GM23338 (cell line): ENCODE measurements around the gene SPATA45. TPM values are rescaled to one million over a fixed set of nuclear protein-coding genes. Genes with fewer than 3 reads are reported as not detected.
"Not testable (repeated sequence)": the region's sequence is repeated elsewhere in the genome, so short reads cannot be mapped to it uniquely, and the experiment has no call there.

ENCODE experiments used
- ATAC-seq: fragments of 200-7000 bp; cut with Tn5 transposase; 3 replicates; pipeline ENCODE4 v1.9.1; 2020
- DNase-seq: peaks from one replicate; pipeline ENCODE4 v3.0.0-alpha.2; 2015; ENCODE audit warnings: low spot score
- H2AFZ ChIP-seq: fragments of 200-600 bp; sonication (generic); 2 replicates; pipeline ENCODE4 v1.8.0; 2016; ENCODE audit warnings: antibody characterized with exemption, mild to moderate bottlenecking, moderate library complexity
- H3F3A ChIP-seq: fragments of 200-600 bp; sonication (generic); replicated peaks from 2 replicates; pipeline ENCODE4 v1.8.0; 2017; ENCODE audit warnings: antibody characterized with exemption, mixed run types, low read depth
- H3K27ac ChIP-seq: fragments of 200-600 bp; sonication (generic); 2 replicates; pipeline ENCODE4 v1.6.1; 2016; ENCODE audit warnings: low read depth
- H3K27me3 ChIP-seq: fragments of 200-600 bp; sonication (generic); 2 replicates; pipeline ENCODE4 v1.8.0; 2016; ENCODE audit warnings: mild to moderate bottlenecking, mixed run types, moderate library complexity; ENCODE audit not compliant: insufficient read depth
- H3K36me3 ChIP-seq: fragments of 200-600 bp; sonication (generic); 2 replicates; pipeline ENCODE4 v1.8.0; 2016; ENCODE audit warnings: mild to moderate bottlenecking; ENCODE audit not compliant: insufficient read depth
- H3K4me1 ChIP-seq: fragments of 200-600 bp; sonication (generic); 2 replicates; pipeline ENCODE4 v1.8.0; 2016; ENCODE audit warnings: mild to moderate bottlenecking, moderate library complexity; ENCODE audit not compliant: insufficient read depth
- H3K4me2 ChIP-seq: fragments of 200-600 bp; sonication (generic); 2 replicates; pipeline ENCODE4 v1.7.1; 2017; ENCODE audit warnings: mixed run types
- H3K4me3 ChIP-seq: fragments of 200-600 bp; sonication (generic); 2 replicates; pipeline ENCODE4 v1.6.1; 2016; ENCODE audit warnings: mixed run types
- H3K79me2 ChIP-seq: fragments of 200-600 bp; sonication (generic); replicated peaks from 2 replicates; pipeline ENCODE4 v1.8.0; 2017; ENCODE audit warnings: mild to moderate bottlenecking; ENCODE audit not compliant: insufficient read depth
- H3K9me2 ChIP-seq: fragments of 200-600 bp; sonication (generic); 2 replicates; pipeline ENCODE4 v1.8.0; 2017; ENCODE audit not compliant: insufficient read depth
- H4K20me1 ChIP-seq: fragments of 200-600 bp; sonication (generic); replicated peaks from 2 replicates; pipeline ENCODE4 v1.8.0; 2017; ENCODE audit warnings: mild to moderate bottlenecking; ENCODE audit not compliant: insufficient read depth
- H3K27ac Mint-ChIP-seq: 2 replicates; pipeline ENCODE4 v1.8.0; 2020; ENCODE audit warnings: inconsistent platforms, mild to moderate bottlenecking, moderate library complexity, mixed read lengths
- H3K27me3 Mint-ChIP-seq: 3 replicates; pipeline ENCODE4 v1.8.0; 2022; ENCODE audit warnings: low read depth, mild to moderate bottlenecking, moderate library complexity, mixed read lengths, inconsistent platforms; ENCODE audit not compliant: insufficient read depth, poor library complexity
- H3K36me3 Mint-ChIP-seq: 3 replicates; pipeline ENCODE4 v1.8.0; 2021; ENCODE audit warnings: low read depth, mild to moderate bottlenecking, inconsistent platforms, moderate library complexity, mixed read lengths
- H3K4me1 Mint-ChIP-seq: 3 replicates; pipeline ENCODE4 v1.8.0; 2020; ENCODE audit warnings: mild to moderate bottlenecking, inconsistent platforms, mixed read lengths
- H3K4me3 Mint-ChIP-seq: 3 replicates; pipeline ENCODE4 v1.8.0; 2021; ENCODE audit warnings: moderate library complexity, mild to moderate bottlenecking, inconsistent platforms, mixed read lengths
- H3K9me3 Mint-ChIP-seq: 3 replicates; pipeline ENCODE4 v1.8.0; 2020; ENCODE audit warnings: moderate library complexity, mild to moderate bottlenecking, inconsistent platforms, mixed read lengths
- CTCF ChIP-seq, 2 experiments: fragments of 200-600 bp in 1 of 2; sonication (generic) in 1 of 2; conservative IDR thresholded peaks; 2 replicates each; pipeline versions ENCODE4 v1.5.1 to v1.6.1; 2016 to 2017; ENCODE audit warnings: antibody characterized with exemption in 2 of 2, low read depth in 2 of 2, mild to moderate bottlenecking in 2 of 2, moderate library complexity in 1 of 2
- ETS1 ChIP-seq: IDR thresholded peaks from 2 replicates; pipeline ENCODE4 v1.6.1; 2016; ENCODE audit warnings: antibody characterized with exemption
- EZH2phosphoT487 ChIP-seq: fragments of 200-600 bp; sonication (generic); IDR thresholded peaks from one replicate; pipeline ENCODE4 v1.8.1; 2018; ENCODE audit warnings: antibody characterized with exemption; ENCODE audit not compliant: unreplicated experiment
- JUNB ChIP-seq: IDR thresholded peaks from one replicate; pipeline ENCODE4 v1.6.1; 2016; ENCODE audit warnings: antibody characterized with exemption; ENCODE audit not compliant: unreplicated experiment
- NANOG ChIP-seq: IDR thresholded peaks from 2 replicates; pipeline ENCODE4 v1.6.1; 2016; ENCODE audit warnings: antibody characterized with exemption, borderline replicate concordance
- POLR2AphosphoS5 ChIP-seq: IDR thresholded peaks from 2 replicates; pipeline ENCODE4 v1.6.1; 2016; ENCODE audit warnings: antibody characterized with exemption, low read depth
- REST ChIP-seq: IDR thresholded peaks from one replicate; pipeline ENCODE4 v1.6.1; 2018; ENCODE audit warnings: antibody characterized with exemption; ENCODE audit not compliant: unreplicated experiment
- STAT1 ChIP-seq: IDR thresholded peaks from one replicate; pipeline ENCODE4 v1.6.1; 2016; ENCODE audit warnings: antibody characterized with exemption; ENCODE audit not compliant: unreplicated experiment
- ZNF114 ChIP-seq: fragments of 250-450 bp; sonication (Bioruptor Pico); IDR thresholded peaks from 2 replicates; pipeline ENCODE4 v1.5.0; 2020; ENCODE audit warnings: mild to moderate bottlenecking, moderate library complexity
- ZNF331 ChIP-seq: fragments of 250-450 bp; sonication (Bioruptor Pico); IDR thresholded peaks from 2 replicates; pipeline ENCODE4 v1.5.0; 2020; ENCODE audit warnings: low read depth, mild to moderate bottlenecking, moderate library complexity
- ZNF462 ChIP-seq: fragments of 250-450 bp; sonication (Bioruptor Pico); IDR thresholded peaks from 2 replicates; pipeline ENCODE4 v1.5.0; 2020; ENCODE audit warnings: mild to moderate bottlenecking, moderate library complexity
- polyA plus RNA-seq: library from polyadenylated mRNA; unstranded; fragments of >200 nt; fragmentation: Nextera tagmentation; extraction: Ambion mirVana; gene quantifications from 2 replicates; pipeline ENCODE4 v1.2.1, GENCODE V29; 2016
- total RNA-seq: library from RNA; depleted of rRNA; stranded (reverse); fragments of >200 nt; shearing (Covaris generic); gene quantifications from 2 replicates; pipeline ENCODE4 v1.2.3, GENCODE V29; 2014

The SPATA45 gene
- total and polyA plus RNA-seq, 2 experiments from 2014 or later = not detected

GRCh38 chr1:212844521-212844920 is 2.9 kb downstream of the SPATA45 start:
- not testable (repeated sequence) for H3K79me2 ChIP-seq, DNase-seq, H2AFZ ChIP-seq, H3K36me3 ChIP-seq, H3K4me1 Mint-ChIP-seq, H3K9me2 ChIP-seq, H3K27ac ChIP-seq, H3K27me3 Mint-ChIP-seq, ATAC-seq, H3K4me1 ChIP-seq, H3K27ac Mint-ChIP-seq, H3K4me2 ChIP-seq, H3K27me3 ChIP-seq, H3K4me3 ChIP-seq, H4K20me1 ChIP-seq, H3K4me3 Mint-ChIP-seq, H3F3A ChIP-seq
- peaks cover 17% of the 10 kb centered on the region for H3K9me3 Mint-ChIP-seq
- H3K36me3 Mint-ChIP-seq = peaks cover 17% of the 10 kb centered on the region

- Histone ChIP-seq H3K36me3 (no peaks in the 10 kb centered on the region), H3K4me3 (no peak overlapping the region), H3K4me2 (no peak overlapping the region), H3F3A (no peaks in the 10 kb centered on the region), H3K27ac (no peak overlapping the region), H3K4me1 (no peaks in the 10 kb centered on the region), H3K79me2 (no peaks in the 10 kb centered on the region), H2AFZ (no peak overlapping the region), H3K9me2 (no peaks in the 10 kb centered on the region), H4K20me1 (no peaks in the 10 kb centered on the region), H3K27me3 (no peaks in the 10 kb centered on the region)
- H3K4me3 Mint-ChIP-seq = no peak overlapping the region
- H3K36me3 Mint-ChIP-seq = peaks cover 3% of the 10 kb centered on the region; the same call in 2 of the 3 replicates
- H3K4me1 Mint-ChIP-seq = no peaks in the 10 kb centered on the region
- DNase-seq (no peak), ATAC-seq (no peak)
- peaks cover 2% of the 10 kb centered on the region for H3K27me3 Mint-ChIP-seq
- no peak overlapping the region for H3K27ac Mint-ChIP-seq
- no peaks in the 10 kb centered on the region for H3K9me3 Mint-ChIP-seq
- no peak for TF ChIP-seq ZNF331
- no peak for TF ChIP-seq ETS1
- no peak for TF ChIP-seq POLR2AphosphoS5
- TF ChIP-seq REST = no peak
- no peak for TF ChIP-seq NANOG
- TF ChIP-seq JUNB = no peak
- TF ChIP-seq ZNF462 = no peak
- no peak for TF ChIP-seq CTCF (conservative IDR thresholded peaks at IDR 0.05; ENCODE audit: low read depth in 2 of 2)
- no peak for TF ChIP-seq STAT1
- no peak for TF ChIP-seq ZNF114 (CRISPR knock-in tag)
- no peak for TF ChIP-seq EZH2phosphoT487
Measured at GRCh38 chr1:212838145-212838544, 9.3 kb downstream of the SPATA45 start.
